Liver (tissue), 9 donors: ENCODE measurements around the gene LILRA6. TPM values are rescaled to one million over a fixed set of nuclear protein-coding genes. Genes with fewer than 3 reads are reported as not detected.

ENCODE experiments used
- DNase-seq: peaks from one replicate; pipeline ENCODE4 v3.0.0-alpha.2; 2017; ENCODE audit warnings: low spot score
- H3K27ac ChIP-seq, 2 donors: one replicate each; pipeline ENCODE4 v1.7.0; 2013; ENCODE audit warnings: inconsistent platforms in 2 of 2, low read length in 2 of 2, control low read depth in 1 of 2, low read depth in 1 of 2, mild to moderate bottlenecking in 1 of 2
- H3K27me3 ChIP-seq, 4 donors: one replicate each; pipeline versions ENCODE4 v1.6.1 to v1.7.0; 2013; ENCODE audit warnings: low read length in 3 of 4, inconsistent platforms in 1 of 4, mild to moderate bottlenecking in 1 of 4, moderate library complexity in 1 of 4; ENCODE audit not compliant: control insufficient read depth in 4 of 4, insufficient read depth in 4 of 4
- H3K36me3 ChIP-seq, 4 donors: one replicate each; pipeline versions ENCODE4 v1.6.1 to v1.7.0; 2013; ENCODE audit warnings: low read length in 3 of 4, mild to moderate bottlenecking in 3 of 4, low read depth in 1 of 4, moderate library complexity in 1 of 4; ENCODE audit not compliant: control insufficient read depth in 4 of 4, insufficient read depth in 3 of 4
- H3K4me1 ChIP-seq, 4 donors: one replicate each; pipeline versions ENCODE4 v1.6.1 to v1.7.0; 2013; ENCODE audit warnings: low read length in 3 of 4, mild to moderate bottlenecking in 3 of 4, moderate library complexity in 1 of 4; ENCODE audit not compliant: control insufficient read depth in 4 of 4, insufficient read depth in 4 of 4
- H3K4me3 ChIP-seq, 3 donors: one replicate each; pipeline versions ENCODE4 v1.6.1 to v1.7.0; 2013; ENCODE audit warnings: low read length in 3 of 3, control low read depth in 1 of 3, low read depth in 1 of 3, mild to moderate bottlenecking in 1 of 3
- H3K9ac ChIP-seq, 2 donors: one replicate each; pipeline ENCODE4 v1.7.0; 2013; ENCODE audit warnings: low read length in 2 of 2, mild to moderate bottlenecking in 2 of 2, moderate library complexity in 2 of 2, control low read depth in 1 of 2, low read depth in 1 of 2
- H3K9me3 ChIP-seq, 4 donors: one replicate each; pipeline versions ENCODE4 v1.6.1 to v1.7.0; 2013; ENCODE audit warnings: low read length in 3 of 4; ENCODE audit not compliant: control insufficient read depth in 4 of 4
- ATF3 ChIP-seq: IDR thresholded peaks from 2 replicates; pipeline ENCODE4 v1.6.1; 2016; ENCODE audit warnings: antibody characterized with exemption
- CTCF ChIP-seq: fragments of 150-350 bp; IDR thresholded peaks from 2 replicates; pipeline ENCODE4 v1.5.1; 2017; ENCODE audit warnings: improper control_type of control experiment, low read depth, low read length; ENCODE audit not compliant: missing input control
- EGR1 ChIP-seq, 2 donors: IDR thresholded peaks; 2 replicates each; pipeline ENCODE4 v1.6.1; 2016 to 2018; ENCODE audit warnings: antibody characterized with exemption in 2 of 2, low read depth in 2 of 2
- FOXA1 ChIP-seq: IDR thresholded peaks from 2 replicates; pipeline ENCODE4 v1.6.1; 2016; ENCODE audit warnings: antibody characterized with exemption
- FOXA2 ChIP-seq: IDR thresholded peaks from 2 replicates; pipeline ENCODE4 v1.6.1; 2016; ENCODE audit warnings: antibody characterized with exemption
- GABPA ChIP-seq, 2 donors: IDR thresholded peaks in 1 of 2; conservative IDR thresholded peaks in 1 of 2; 2 replicates each; pipeline ENCODE4 v1.6.1; 2016; ENCODE audit warnings: antibody characterized with exemption in 2 of 2, mild to moderate bottlenecking in 1 of 2, moderate library complexity in 1 of 2
- HNF4A ChIP-seq, 2 donors: conservative IDR thresholded peaks; 2 replicates each; pipeline ENCODE4 v1.6.1; 2016; ENCODE audit warnings: antibody characterized with exemption in 2 of 2, mild to moderate bottlenecking in 2 of 2
- HNF4G ChIP-seq: IDR thresholded peaks from 2 replicates; pipeline ENCODE4 v1.6.1; 2016; ENCODE audit warnings: antibody characterized with exemption
- JUND ChIP-seq, 2 donors: IDR thresholded peaks; 2 replicates each; pipeline ENCODE4 v1.6.1; 2016; ENCODE audit warnings: antibody characterized with exemption in 2 of 2
- NR2F2 ChIP-seq: IDR thresholded peaks from 2 replicates; pipeline ENCODE4 v1.6.1; 2016; ENCODE audit warnings: antibody characterized with exemption
- RAD21 ChIP-seq, 2 donors: IDR thresholded peaks; 2 replicates each; pipeline ENCODE4 v1.6.1; 2016; ENCODE audit warnings: antibody characterized with exemption in 2 of 2, mild to moderate bottlenecking in 2 of 2
- REST ChIP-seq: IDR thresholded peaks from 2 replicates; pipeline ENCODE4 v1.6.1; 2016; ENCODE audit warnings: antibody characterized with exemption, mild to moderate bottlenecking
- RXRA ChIP-seq, 2 donors: IDR thresholded peaks; 2 replicates each; pipeline ENCODE4 v1.6.1; 2017 to 2018; ENCODE audit warnings: antibody characterized with exemption in 2 of 2, mild to moderate bottlenecking in 1 of 2
- SP1 ChIP-seq: IDR thresholded peaks from 2 replicates; pipeline ENCODE4 v1.6.1; 2018; ENCODE audit warnings: antibody characterized with exemption, mild to moderate bottlenecking
- TAF1 ChIP-seq: conservative IDR thresholded peaks from 2 replicates; pipeline ENCODE4 v1.6.1; 2016; ENCODE audit warnings: antibody characterized with exemption, mild to moderate bottlenecking
- YY1 ChIP-seq: IDR thresholded peaks from 2 replicates; pipeline ENCODE4 v1.6.1; 2016; ENCODE audit warnings: antibody characterized with exemption, mild to moderate bottlenecking
- ZBTB33 ChIP-seq: IDR thresholded peaks from 2 replicates; pipeline ENCODE4 v1.6.1; 2016; ENCODE audit warnings: antibody characterized with exemption
- WGBS: extraction: QIAGEN DNeasy Blood & Tissue Kit; methylation state at CpG from one replicate; pipeline ENCODE4 v1.1.7; 2013; 5-methylcytosine and 5-hydroxymethylcytosine counted together
- polyA plus RNA-seq, 2 donors: library from polyadenylated mRNA; stranded (reverse) in 1 of 2; unstranded in 1 of 2; fragments of 200-250 nt in 1 of 2; fragments of >200 nt in 1 of 2; fragmentation: Nextera tagmentation in 1 of 2; extraction: Ambion mirVana in 1 of 2; gene quantifications; one replicate each; pipeline versions ENCODE4 v1.2.1 to v1.2.3, GENCODE V29; 2013 to 2015
- total RNA-seq, 2 donors: library from RNA; depleted of rRNA; stranded (reverse); fragments of >200 nt; gene quantifications; one replicate each; pipeline ENCODE4 v1.2.3, GENCODE V29; 2014
- donor health status: healthy.
- donor health status: healthy.
- donor health status: healthy.
- donor health status: healthy.
- donor health status: healthy.

Gene LILRA6
- total and polyA plus RNA-seq, 4 donors = 1.0 to 2.8 (median 1.7) TPM

GRCh38 chr19:54203151-54203611 is 39.4 kb downstream of the LILRA6 start:
- Histone ChIP-seq H3K9ac (peak overlapping the region; percentile 9 to 32), H3K27me3 (no peaks in the 10 kb centered on the region), H3K4me1 (peaks cover 15 to 70% (median 60%) of the 10 kb centered on the region in 4 donors), H3K9me3 (no peaks in the 10 kb centered on the region), H3K36me3 (peaks cover 20 to 47% (median 32%) of the 10 kb centered on the region in 4 donors), H3K4me3 (peak overlapping the region; percentile 66 to 98 (median 86)), H3K27ac (peak overlapping the region; percentile 42 to 91)
- DNase-seq = no peak
- 15% methylated on average over 9 of the region's 9 CpGs for WGBS
- TF ChIP-seq REST (peak; percentile 59), SP1 (peak; percentile 69), TAF1 (peak; percentile 30), RXRA (IDR thresholded peaks at IDR 0.05) (peak; percentile 76 to 84), HNF4G (peak; percentile 29), JUND (IDR thresholded peaks at IDR 0.05) (peak; percentile 61 to 62), GABPA (IDR thresholded peaks at IDR 0.05 in 1 of 2, conservative IDR thresholded peaks at IDR 0.05 in 1 of 2) (no peak), FOXA1 (no peak), ATF3 (no peak), HNF4A (conservative IDR thresholded peaks at IDR 0.05) (peak; percentile 57 to 64), CTCF (no peak), FOXA2 (peak; percentile 57), YY1 (peak; percentile 48), RAD21 (IDR thresholded peaks at IDR 0.05) (peak; percentile 8 to 29), ZBTB33 (peak; percentile 64)

GRCh38 chr19:54201980-54202379 is 40.6 kb downstream of the LILRA6 start:
- no peaks in the 10 kb centered on the region for H3K9me3 ChIP-seq
- H3K4me1 ChIP-seq = peaks cover 12 to 66% (median 55%) of the 10 kb centered on the region in 4 donors
- no peak for DNase-seq
- 47% methylated on average over 13 of the region's 13 CpGs for WGBS
- peak overlapping the region; percentile 42 to 91 for H3K27ac ChIP-seq
- H3K4me3 ChIP-seq = peak overlapping the region; percentile 66 to 98 (median 86)
- H3K36me3 ChIP-seq = peaks cover 19 to 41% (median 27%) of the 10 kb centered on the region in 4 donors
- peak overlapping the region; percentile 96 to 99 for H3K9ac ChIP-seq
- no peaks in the 10 kb centered on the region for H3K27me3 ChIP-seq
- no peak for TF ChIP-seq NR2F2
- no peak for TF ChIP-seq RXRA (IDR thresholded peaks at IDR 0.05)
- no peak for TF ChIP-seq TAF1
- no peak for TF ChIP-seq FOXA2
- no peak for TF ChIP-seq ZBTB33
- no peak for TF ChIP-seq RAD21 (IDR thresholded peaks at IDR 0.05)
- TF ChIP-seq EGR1 (IDR thresholded peaks at IDR 0.05; ENCODE audit: low read depth in 2 of 2) = no peak
- TF ChIP-seq CTCF = no peak
- no peak for TF ChIP-seq FOXA1
